ENCODE results near the gene CPSF2.

DNA sequence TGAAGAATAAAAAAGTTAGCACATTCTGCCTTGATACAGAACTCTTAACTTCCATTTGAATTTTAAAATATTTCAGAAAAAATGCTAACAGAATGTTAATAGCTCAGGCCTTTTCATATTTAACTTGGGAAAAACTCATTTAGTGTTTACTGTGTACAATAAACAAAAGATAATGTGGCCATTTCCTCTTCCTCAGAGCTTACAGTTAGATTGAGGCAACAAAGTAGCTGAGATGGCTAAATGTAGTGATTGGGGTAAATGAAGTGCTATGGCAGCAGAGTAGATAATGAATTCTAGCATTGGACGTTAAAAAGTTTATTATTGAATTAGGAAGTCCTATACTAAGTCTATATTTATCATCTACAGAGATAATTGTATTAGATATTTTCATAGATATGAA lies 12.7 kb downstream of the CPSF2 start:
- TF ChIP-seq, protein P1, sequence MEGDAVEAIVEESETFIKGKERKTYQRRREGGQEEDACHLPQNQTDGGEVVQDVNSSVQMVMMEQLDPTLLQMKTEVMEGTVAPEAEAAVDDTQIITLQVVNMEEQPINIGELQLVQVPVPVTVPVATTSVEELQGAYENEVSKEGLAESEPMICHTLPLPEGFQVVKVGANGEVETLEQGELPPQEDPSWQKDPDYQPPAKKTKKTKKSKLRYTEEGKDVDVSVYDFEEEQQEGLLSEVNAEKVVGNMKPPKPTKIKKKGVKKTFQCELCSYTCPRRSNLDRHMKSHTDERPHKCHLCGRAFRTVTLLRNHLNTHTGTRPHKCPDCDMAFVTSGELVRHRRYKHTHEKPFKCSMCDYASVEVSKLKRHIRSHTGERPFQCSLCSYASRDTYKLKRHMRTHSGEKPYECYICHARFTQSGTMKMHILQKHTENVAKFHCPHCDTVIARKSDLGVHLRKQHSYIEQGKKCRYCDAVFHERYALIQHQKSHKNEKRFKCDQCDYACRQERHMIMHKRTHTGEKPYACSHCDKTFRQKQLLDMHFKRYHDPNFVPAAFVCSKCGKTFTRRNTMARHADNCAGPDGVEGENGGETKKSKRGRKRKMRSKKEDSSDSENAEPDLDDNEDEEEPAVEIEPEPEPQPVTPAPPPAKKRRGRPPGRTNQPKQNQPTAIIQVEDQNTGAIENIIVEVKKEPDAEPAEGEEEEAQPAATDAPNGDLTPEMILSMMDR (IDR thresholded peaks at IDR 0.05): no peak
- TF ChIP-seq POLR2A (IDR thresholded peaks at IDR 0.05): no peak
